ENCODE data around the gene RABGAP1L. TPM values are rescaled to one million over a fixed set of nuclear protein-coding genes. Genes with fewer than 3 reads are reported as not detected.
A peak's percentile ranks its signal among the peaks of the same experiment; 100 is the strongest.
"Not testable (repeated sequence)": the region's sequence is repeated elsewhere in the genome, so short reads cannot be mapped to it uniquely, and the experiment has no call there.

The RABGAP1L gene
- total RNA-seq, 2 experiments from 2014 or later: 47.4 to 53.3 TPM

DNA sequence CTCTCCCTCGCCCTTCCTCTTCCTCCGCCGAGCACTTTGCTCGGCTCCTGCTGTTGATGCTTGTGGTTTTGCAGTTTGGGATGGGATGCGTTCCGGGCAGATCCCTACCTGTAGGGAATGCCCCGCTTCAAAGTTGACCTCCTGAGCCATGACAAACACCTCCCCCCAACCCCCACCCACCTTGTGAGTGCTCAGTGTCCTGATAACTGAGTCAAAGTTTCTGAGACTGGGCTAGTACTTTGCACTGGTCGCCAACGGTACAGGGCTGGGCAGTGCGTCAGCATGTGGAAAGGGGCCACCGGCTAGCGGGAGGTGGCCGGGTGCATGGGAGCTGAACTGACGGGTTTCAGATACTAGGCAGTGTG is 771 bp downstream of the RABGAP1L start:
- ChIA-PET POLR2A (no interaction called here), CTCF (interaction anchor here (1.2 kb wide), 1 partner anchor 46 kb away, joined by 4 read pairs; no protein-coding TSS in a partner anchor)
- H3K4me1 Mint-ChIP-seq: peaks cover 53% of the 10 kb centered on the region
- H3K36me3 Mint-ChIP-seq (ENCODE audit: low read depth): peaks cover 14% of the 10 kb centered on the region
- H3K4me3 Mint-ChIP-seq: peak overlapping the region; percentile 93
- H3K27ac Mint-ChIP-seq: peak overlapping the region; percentile 96
- H3K9me3 Mint-ChIP-seq: no peaks in the 10 kb centered on the region
- no peak for DNase-seq
- no peaks in the 10 kb centered on the region for H3K27me3 Mint-ChIP-seq

DNA sequence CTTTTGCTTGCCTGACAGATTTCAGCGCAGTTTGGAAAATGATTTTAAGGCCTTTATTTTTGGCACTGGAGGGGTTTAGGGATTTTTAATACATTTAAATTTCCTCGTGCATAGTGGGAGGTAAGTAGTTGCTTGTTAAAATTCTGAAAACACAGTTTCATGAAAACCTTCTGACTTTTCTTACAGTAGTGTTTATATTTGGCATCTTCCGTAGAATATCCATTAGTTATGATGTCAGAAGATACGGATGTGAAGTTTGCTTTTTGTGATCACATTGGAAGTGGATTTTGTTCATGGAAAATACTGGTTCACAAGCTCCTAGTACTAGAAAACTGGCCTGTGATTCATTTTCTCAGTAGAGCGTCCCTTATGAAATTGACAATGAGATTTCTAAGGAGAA is 1.3 kb downstream of the RABGAP1L start:
- Mint-ChIP-seq H3K4me3 (peak overlapping the region; percentile 93), H3K4me1 (peaks cover 53% of the 10 kb centered on the region), H3K36me3 (ENCODE audit: low read depth) (peaks cover 17% of the 10 kb centered on the region), H3K27ac (peak overlapping the region; percentile 96), H3K27me3 (no peaks in the 10 kb centered on the region), H3K9me3 (no peaks in the 10 kb centered on the region)
- DNase-seq: no peak
- ChIA-PET POLR2A (no interaction called here), CTCF (interaction anchor here (1.2 kb wide), 1 partner anchor 45 kb away, joined by 4 read pairs; no protein-coding TSS in a partner anchor)

DNA sequence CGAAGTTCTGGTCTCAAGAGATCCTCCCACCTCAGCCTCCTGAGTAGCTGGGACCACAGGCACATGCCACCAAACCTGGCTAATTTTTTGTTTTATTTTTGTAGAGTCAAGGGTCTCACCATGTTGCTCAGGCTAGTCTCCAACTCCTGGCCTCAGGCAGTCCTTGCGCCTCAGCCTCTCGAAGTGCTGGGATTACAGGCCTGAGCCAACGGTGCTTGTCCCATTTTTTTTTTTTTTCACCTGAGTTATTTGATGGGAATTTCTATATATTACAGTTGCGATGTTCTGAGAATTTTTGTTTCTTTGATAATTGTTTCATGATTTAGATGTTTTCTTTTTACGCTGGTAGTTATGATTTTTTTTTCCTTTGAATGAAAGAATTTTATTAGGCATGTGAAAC is 2.5 kb downstream of the RABGAP1L start:
- Mint-ChIP-seq H3K27me3 (no peaks in the 10 kb centered on the region), H3K9me3 (no peaks in the 10 kb centered on the region), H3K36me3 (ENCODE audit: low read depth) (peaks cover 24% of the 10 kb centered on the region), H3K4me3 (peak overlapping the region; percentile 18), H3K27ac (peak overlapping the region; percentile 52), H3K4me1 (peaks cover 54% of the 10 kb centered on the region)
- no peak for DNase-seq
- POLR2A ChIA-PET: no interaction called here
- CTCF ChIA-PET: no interaction called here

DNA sequence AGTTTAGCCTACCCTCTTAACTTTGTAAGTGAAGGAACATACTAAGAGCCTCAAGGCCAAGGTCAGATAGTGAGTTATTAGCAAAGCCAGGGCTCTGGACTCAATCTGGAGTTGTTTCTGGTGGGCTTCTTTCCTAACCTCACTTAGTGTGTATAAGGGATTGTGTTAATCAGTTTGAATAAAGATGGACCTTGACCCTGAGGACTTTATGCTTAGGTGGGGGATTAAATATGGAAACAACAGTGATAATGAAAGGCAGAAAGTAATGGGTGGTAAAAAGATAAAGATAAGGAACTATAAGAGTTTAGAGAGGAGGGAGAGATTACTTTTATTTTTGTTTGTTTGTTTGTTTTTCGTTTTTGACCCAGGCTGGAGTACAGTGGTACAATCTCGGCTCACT is 5.5 kb downstream of the RABGAP1L start:
- Mint-ChIP-seq H3K4me3 (no peak overlapping the region), H3K9me3 (no peaks in the 10 kb centered on the region), H3K4me1 (peaks cover 41% of the 10 kb centered on the region), H3K27ac (no peak overlapping the region), H3K36me3 (ENCODE audit: low read depth) (peaks cover 28% of the 10 kb centered on the region), H3K27me3 (no peaks in the 10 kb centered on the region)
- CTCF ChIA-PET: no interaction called here
- no peak for DNase-seq
- POLR2A ChIA-PET: no interaction called here

DNA sequence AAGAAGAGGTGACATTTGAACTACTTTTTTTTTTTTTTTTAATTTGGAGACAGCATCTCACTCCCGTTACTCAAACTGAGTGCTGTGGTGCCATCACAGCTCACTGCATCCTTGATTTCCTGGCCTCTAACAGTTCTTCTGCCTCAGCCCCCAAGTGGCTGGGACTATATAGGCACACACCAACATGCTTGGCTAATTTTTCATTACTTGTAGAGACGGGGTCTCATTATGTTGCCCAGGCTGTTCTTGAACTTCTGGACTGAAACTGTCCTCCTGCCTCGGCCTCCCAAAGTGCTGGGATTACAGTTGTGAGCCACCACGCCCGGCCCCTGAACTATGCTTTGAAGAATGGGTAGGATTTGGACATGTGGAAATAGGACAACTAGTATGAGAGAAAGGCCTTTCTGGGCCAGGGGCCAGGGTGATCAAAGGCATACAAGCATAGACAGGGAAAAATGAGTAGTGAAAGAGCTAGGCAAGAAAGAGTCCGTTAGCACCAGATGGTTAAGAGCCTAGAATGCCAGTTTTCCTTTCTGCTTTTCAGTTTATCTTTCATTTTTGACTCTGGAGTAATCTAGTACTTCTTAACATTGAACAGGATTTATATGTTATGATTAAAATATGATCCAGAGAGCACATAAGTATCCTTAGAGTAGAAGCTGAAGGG is 6.3 kb downstream of the RABGAP1L start:
- H3K9me3 Mint-ChIP-seq: no peaks in the 10 kb centered on the region
- no peaks in the 10 kb centered on the region for H3K27me3 Mint-ChIP-seq
- H3K36me3 Mint-ChIP-seq (ENCODE audit: low read depth): peaks cover 32% of the 10 kb centered on the region
- peaks cover 34% of the 10 kb centered on the region for H3K4me1 Mint-ChIP-seq
- POLR2A ChIA-PET: no interaction called here
- CTCF ChIA-PET: interaction anchor here (1.1 to 2.3 kb wide), 2 partner anchors 9 to 10 kb away, joined by 4 to 6 read pairs; no protein-coding TSS in a partner anchor
- H3K4me3 Mint-ChIP-seq: no peak overlapping the region
- H3K27ac Mint-ChIP-seq: no peak overlapping the region
- DNase-seq: no peak

DNA sequence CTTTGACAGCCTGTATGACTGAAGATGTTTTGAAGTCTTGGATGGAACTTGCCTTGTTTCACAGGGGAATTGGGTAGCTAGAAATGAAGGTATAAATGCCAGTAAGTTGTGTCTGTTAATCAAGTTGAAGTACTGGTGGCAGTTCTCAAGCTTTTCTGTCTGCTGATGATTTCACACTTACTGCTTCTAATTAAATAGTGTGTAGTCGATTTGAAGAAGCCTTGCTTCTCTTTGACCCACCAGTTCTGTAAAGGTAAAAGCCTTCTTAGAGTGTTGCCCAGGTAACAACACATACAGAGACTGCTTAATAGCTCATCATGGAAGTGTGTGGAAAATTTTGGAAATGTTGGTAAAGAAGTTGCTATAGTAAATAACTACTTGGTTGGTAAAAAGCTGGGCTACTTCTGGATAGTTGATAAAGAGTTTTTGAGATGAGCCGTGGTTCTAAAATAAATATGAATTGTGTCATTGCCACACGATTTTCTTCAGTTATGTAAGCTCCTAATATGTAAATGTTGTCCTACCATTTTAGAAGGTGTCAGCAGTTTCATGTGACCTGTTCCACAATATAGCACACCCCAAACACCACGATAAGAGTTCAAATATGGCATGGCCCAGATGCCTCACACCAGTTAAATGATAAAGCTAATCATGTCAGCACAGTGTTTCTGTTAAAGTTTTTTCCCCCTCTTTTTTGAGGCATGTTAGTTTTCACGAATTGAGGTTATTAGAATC is 7.4 kb downstream of the RABGAP1L start:
- POLR2A ChIA-PET: interaction anchor here (0.6 kb wide), 1 partner anchor 38 kb away, joined by 3 read pairs; no protein-coding TSS in a partner anchor
- Mint-ChIP-seq H3K4me3 (no peak overlapping the region), H3K27ac (no peak overlapping the region), H3K27me3 (no peaks in the 10 kb centered on the region), H3K36me3 (ENCODE audit: low read depth) (peaks cover 32% of the 10 kb centered on the region), H3K9me3 (no peaks in the 10 kb centered on the region), H3K4me1 (peaks cover 25% of the 10 kb centered on the region)
- DNase-seq: no peak
- CTCF ChIA-PET: interaction anchor here (1.0 to 2.3 kb wide), 4 partner anchors 9 to 25 kb away, joined by 3 to 6 read pairs (median 4); no protein-coding TSS in a partner anchor

DNA sequence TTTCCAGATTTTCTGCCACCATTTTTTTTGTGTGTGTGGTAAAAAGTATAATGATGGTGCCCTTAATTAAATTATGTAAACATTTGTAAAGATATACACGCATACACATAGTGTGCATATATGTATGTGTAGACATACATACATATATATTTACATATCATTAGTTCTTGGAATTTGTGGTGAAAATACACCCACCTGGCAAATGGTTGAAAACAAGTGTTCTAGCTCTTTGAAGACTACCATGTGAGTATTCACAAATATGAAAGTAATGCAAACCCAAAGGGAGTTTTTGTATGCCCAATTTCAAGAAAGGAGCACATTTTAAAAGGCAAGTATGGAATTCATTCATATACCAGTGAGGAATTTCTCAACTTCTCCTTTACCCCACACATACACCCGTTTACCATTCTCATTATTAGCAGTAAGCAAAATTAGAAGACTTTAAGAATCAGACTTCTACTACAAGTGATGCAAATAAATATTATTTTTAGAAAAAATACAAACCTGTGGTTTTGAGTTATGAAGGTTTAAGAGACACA is 8.0 kb downstream of the RABGAP1L start:
- H3K9me3 Mint-ChIP-seq: no peaks in the 10 kb centered on the region
- no peaks in the 10 kb centered on the region for H3K27me3 Mint-ChIP-seq
- H3K4me3 Mint-ChIP-seq: no peak overlapping the region
- ChIA-PET CTCF (interaction anchor here (1.0 to 2.3 kb wide), 3 partner anchors 11 to 24 kb away, joined by 3 to 6 read pairs (median 4); no protein-coding TSS in a partner anchor), POLR2A (no interaction called here)
- H3K4me1 Mint-ChIP-seq: peaks cover 29% of the 10 kb centered on the region
- H3K27ac Mint-ChIP-seq: no peak overlapping the region
- no peak for DNase-seq
- peaks cover 32% of the 10 kb centered on the region for H3K36me3 Mint-ChIP-seq (ENCODE audit: low read depth)

DNA sequence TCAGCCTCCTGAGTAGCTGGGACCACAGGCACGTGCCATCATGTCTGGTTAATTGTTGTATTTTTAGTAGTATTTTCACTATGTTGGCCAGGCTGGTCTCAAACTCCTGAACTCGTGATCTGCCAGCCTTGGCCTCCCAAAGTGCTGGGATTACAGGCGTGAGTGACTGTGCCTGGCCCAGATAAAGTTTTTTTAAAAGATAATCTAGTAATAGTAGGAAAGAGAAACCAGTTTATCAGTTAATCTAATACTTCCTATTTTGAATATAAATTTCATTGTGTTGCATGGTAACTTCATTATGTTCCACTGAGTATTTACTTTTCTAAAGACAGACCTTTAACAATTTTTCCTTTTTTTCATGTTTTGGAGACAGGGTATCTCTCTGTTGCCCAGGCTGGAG is 10.0 kb downstream of the RABGAP1L start:
- Mint-ChIP-seq H3K4me3 (no peak overlapping the region), H3K9me3 (no peaks in the 10 kb centered on the region), H3K4me1 (peaks cover 32% of the 10 kb centered on the region), H3K27ac (no peak overlapping the region), H3K27me3 (no peaks in the 10 kb centered on the region), H3K36me3 (ENCODE audit: low read depth) (peaks cover 27% of the 10 kb centered on the region)
- ChIA-PET POLR2A (no interaction called here), CTCF (no interaction called here)
- no peak for DNase-seq

DNA sequence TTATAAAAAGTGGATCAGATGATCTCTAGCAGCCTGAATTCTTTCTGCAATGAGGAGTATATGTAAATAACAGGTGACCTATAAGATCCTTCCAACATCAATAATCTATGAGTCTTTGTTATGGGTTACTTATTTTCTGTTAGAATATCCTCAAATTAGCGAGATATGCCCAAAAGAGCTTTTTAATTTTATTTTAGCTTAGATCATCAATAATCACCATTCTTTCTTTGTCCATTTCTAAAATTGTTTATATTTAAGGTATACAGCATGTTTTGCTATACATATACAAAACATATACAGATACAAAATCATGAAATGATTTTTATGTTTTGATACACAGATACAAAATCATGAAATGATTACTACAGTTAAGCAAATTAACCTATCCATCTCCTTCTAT is 11.8 kb downstream of the RABGAP1L start:
- H3K4me1 Mint-ChIP-seq: peaks cover 22% of the 10 kb centered on the region
- no peaks in the 10 kb centered on the region for H3K9me3 Mint-ChIP-seq
- ChIA-PET CTCF (interaction anchor here (1.2 kb wide), 1 partner anchor 15 kb away, joined by 4 read pairs; no protein-coding TSS in a partner anchor), POLR2A (no interaction called here)
- no peak overlapping the region for H3K4me3 Mint-ChIP-seq
- H3K27ac Mint-ChIP-seq: no peak overlapping the region
- no peak for DNase-seq
- no peaks in the 10 kb centered on the region for H3K27me3 Mint-ChIP-seq
- peaks cover 19% of the 10 kb centered on the region for H3K36me3 Mint-ChIP-seq (ENCODE audit: low read depth)

DNA sequence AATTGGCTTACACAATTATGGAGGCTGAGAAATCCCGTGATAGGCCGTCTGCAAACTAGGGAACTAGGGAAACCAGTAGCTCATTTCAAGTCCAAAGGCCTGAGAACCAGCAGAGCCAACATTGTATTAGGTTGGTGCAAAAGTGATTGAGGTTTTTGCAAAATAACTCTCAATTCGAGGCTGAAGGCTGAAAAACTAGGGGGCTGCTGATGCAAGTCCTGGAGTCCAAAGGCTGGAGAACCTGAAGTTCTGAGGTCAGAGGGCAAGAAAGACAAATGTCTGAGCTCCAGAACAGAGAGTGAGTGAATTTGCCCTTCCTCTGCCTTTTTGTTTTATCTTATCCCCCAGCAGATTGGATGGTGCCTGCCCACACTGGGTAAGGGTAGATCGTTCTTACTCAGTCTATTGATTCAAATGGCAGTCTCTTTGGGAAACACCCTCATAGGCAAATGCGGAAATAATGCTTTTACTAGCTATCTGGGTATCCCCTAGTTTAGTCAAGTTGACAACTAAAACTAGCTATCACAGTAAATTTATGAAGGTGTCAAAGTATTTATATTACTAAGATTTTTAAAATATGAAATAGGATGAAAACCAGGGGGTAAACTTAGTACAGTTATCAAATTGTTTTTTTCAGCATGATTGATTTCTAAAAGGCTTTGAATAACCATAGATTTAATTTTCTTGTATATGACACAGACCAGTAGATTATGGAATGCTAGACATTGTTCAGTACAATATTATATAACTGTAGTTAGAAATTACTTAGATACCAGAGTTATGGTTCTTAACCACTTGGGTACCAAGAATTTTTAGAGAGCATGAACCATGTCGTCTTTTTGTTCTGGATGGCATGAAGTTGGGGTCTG is 15.4 kb downstream of the RABGAP1L start:
- CTCF ChIA-PET: interaction anchor here (1.0 kb wide), 1 partner anchor 9 kb away, joined by 4 read pairs; no protein-coding TSS in a partner anchor
- no peak overlapping the region for H3K27ac Mint-ChIP-seq

DNA sequence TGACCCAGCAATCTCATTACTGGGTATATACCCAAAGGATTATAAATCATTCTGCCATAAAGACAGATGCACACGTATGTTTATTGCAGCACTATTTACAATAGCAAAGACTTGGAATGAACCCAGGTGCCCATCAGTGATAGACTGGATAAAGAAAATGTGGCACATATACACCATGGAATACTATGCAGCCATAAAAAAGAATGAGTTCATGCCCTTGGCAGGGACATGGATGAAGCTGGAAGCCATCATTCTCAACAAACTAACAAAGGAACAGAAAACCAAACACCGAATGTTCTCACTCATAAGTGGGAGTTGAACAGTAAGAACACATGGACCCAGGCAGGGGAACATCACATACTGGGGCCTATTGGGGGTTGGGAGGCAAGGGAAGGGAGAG is 19.1 kb downstream of the RABGAP1L start:
- H3K27ac Mint-ChIP-seq, H3K4me1 Mint-ChIP-seq, DNase-seq, POLR2A ChIA-PET, H3K27me3 Mint-ChIP-seq, H3K4me3 Mint-ChIP-seq, CTCF ChIA-PET: not testable (repeated sequence)
- Mint-ChIP-seq H3K9me3 (peaks cover 11% of the 10 kb centered on the region), H3K36me3 (ENCODE audit: low read depth) (peaks cover 24% of the 10 kb centered on the region)

More for the DNA sequence above, 15.4 kb downstream of the RABGAP1L start:
- peaks cover 11% of the 10 kb centered on the region for H3K9me3 Mint-ChIP-seq
- H3K27me3 Mint-ChIP-seq: no peaks in the 10 kb centered on the region
- H3K4me3 Mint-ChIP-seq: no peak overlapping the region
- H3K36me3 Mint-ChIP-seq (ENCODE audit: low read depth): peaks cover 29% of the 10 kb centered on the region
- no peak for DNase-seq
- peaks cover 16% of the 10 kb centered on the region for H3K4me1 Mint-ChIP-seq
- POLR2A ChIA-PET: no interaction called here

DNA sequence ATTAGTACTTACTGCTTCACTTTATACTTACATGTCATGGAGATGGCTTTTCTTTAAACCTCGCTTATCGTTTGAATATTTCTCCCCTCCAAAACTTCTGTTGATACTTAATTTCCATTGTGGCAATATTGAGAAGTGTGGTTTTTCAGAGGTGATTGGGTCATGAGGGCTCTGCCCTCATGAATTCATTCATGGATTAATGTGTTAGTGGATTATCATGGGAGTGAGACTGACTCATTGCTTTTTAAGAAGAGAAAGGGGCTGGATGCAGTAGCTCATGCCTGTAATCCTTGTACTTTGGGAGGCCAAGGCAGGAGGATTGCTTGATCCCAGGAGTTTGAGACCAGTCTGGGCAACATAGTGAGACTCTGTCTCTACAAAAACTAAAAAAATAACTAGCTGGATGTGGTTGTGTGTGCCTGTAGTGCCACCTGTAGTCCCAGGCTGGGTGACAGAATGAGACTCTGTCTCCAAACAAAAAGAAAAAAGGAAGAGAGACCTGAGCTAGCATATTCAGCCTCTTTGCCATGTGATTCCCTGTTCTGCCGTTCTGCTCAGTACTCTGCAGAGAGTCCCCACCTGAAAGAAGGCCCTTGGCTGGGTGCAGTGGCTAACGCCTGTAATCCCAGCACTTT is 30.2 kb downstream of the RABGAP1L start:
- Mint-ChIP-seq H3K27ac (no peak overlapping the region), H3K4me3 (no peak overlapping the region), H3K36me3 (ENCODE audit: low read depth) (peaks cover 6% of the 10 kb centered on the region), H3K27me3 (no peaks in the 10 kb centered on the region), H3K4me1 (peaks cover 17% of the 10 kb centered on the region), H3K9me3 (peaks cover 8% of the 10 kb centered on the region)
- CTCF ChIA-PET: interaction anchor here (0.6 to 1.6 kb wide), 2 partner anchors 16 to 248 kb away, joined by 3 to 4 read pairs; no protein-coding TSS in a partner anchor
- no peak for DNase-seq
- POLR2A ChIA-PET: no interaction called here
